Activated CD4-positive, alpha-beta T cell treated with anti-CD3 and anti-CD28 coated beads, Interleukin-2, amount 50 U/mL, for 16 hours (primary cell): ENCODE results near the gene UBL4B.

Source experiments
- DNase-seq: peaks from one replicate; pipeline ENCODE4 v3.0.0-alpha.2; 2020

The UBL4B gene

GRCh38 chr1:110118636-110119396, 6.6 kb downstream of the UBL4B start:
- DNase-seq = no peak

DNA sequence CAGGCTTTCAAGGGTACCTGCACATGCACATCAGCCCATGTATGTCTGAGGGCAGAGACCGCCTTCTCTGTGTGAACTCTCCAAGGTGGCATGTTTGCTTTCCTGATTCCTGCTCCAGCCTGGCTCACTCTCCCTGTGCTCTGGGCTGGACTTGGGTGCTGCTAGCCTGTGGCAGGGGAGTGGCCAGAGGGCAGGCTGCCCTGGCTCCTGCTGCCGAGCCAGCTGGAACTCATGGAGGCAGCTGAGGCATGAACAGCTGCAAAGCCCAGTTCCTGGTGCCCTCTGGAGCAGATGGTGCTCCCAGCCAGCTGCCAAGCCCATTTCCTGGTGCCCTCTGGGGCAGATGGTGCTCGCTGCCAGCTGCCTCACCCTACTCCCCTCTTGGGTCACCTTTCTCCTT, 7.6 kb downstream of the UBL4B start:
- no peak for DNase-seq

- no peak for DNase-seq
These were observed 8.8 kb downstream of the UBL4B start for GRCh38 chr1:110120960-110121561.

DNA sequence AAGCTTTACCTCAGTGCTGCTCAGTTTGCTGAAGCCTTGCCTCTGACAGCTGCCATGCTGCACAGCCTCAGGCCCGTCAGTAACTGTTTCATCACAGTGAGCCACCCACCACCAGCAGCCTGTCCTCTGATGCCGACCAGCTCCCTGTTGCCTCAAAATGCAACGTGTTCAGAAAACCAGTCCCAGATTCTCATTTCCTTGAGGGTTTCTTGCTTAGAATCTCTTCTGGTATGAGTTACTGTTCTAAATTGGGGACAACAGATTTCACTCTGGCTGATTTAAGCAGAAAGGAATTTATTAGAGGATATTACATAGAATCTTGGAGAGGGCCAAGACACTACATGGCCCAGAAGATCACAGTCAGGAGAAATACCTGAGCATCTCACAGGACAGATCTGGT, 11.0 kb downstream of the UBL4B start:
- no peak for DNase-seq

DNA sequence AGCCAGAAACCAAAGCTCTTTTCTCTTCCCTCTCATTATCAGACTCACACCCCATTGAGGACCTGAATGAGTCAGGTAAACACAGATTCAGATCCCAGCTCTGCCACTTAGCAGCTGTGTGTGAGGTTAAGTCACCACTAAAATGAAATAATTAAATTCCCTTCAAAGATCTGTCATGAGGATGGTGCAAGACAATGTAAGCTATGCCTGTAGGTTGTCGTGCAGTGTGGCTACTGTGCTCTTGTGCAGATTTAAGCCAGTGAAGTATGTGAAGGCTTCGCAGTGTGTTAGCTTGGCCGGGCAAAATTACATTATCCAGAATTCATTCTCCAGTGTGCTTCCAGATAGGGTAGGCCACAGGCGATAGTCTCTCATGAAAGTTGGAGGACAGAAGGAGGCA, 13.6 kb downstream of the UBL4B start:
- DNase-seq = no peak

DNA sequence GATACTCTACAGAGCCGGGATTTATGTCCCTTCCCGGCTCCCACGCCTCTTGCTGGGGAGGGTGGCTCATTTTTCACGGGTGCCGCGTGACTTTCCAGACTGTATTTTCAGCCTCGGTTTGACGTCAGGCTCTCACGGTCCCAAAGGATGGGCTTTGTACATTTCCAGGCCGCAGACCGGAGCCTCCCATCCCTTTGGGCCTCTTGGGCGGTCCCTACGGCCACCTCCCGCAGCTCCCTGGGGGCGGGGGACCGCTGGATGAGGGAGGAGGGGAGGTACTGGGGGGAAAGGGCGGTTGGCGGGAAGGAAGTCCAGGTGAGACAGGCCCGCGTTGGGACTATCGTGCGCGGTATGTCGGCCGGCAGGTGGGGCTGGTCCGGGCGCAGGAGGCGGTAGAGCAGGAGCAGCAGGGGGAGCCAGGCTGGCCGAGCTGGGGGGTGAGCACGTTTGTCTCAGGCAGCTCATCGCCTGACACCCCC, 17.9 kb downstream of the UBL4B start:
- no peak for DNase-seq

GRCh38 chr1:110130989-110131388, 18.7 kb downstream of the UBL4B start:
- no peak for DNase-seq

DNA sequence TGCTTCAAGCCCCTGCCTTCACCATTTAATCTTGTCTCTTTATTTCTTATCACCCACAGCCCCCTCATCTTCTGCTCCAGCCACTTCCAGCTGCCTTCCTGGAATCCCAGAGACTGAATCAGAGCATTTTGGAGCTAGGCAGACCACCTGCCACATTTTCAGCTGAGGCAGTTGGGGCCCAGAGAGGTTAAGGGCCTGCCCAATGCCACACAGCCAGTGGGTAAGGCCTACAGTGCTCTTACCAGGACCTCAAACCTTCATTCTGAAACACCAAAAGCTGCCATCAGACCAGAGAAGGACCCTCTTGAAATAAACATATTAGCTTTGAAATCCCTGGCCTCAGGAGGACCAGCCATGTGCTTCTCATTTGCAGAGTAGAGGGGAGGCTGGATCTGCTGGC, 20.4 kb downstream of the UBL4B start:
- no peak for DNase-seq

DNA sequence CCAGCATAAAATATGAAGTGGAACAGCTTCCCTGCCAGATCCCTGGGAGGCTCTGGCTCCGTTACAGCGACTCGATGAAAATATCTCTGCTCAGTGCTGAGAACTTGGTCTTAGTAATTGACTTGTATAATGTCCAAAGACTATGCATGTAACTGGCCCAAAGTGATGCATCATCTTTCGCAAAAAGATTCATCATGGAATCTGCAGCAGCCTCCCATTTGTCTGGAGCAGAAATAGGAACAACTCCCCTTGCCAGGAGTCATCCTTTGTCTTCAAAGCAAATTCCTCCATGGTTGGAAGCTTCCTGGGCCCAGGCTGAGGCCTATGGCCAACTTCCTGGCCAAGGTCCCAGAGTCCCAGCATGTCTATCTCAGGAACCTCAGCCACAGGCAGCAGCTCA, 21.2 kb downstream of the UBL4B start:
- DNase-seq = no peak

- DNase-seq = no peak
These were observed 21.9 kb downstream of the UBL4B start for GRCh38 chr1:110134050-110134595.

DNA sequence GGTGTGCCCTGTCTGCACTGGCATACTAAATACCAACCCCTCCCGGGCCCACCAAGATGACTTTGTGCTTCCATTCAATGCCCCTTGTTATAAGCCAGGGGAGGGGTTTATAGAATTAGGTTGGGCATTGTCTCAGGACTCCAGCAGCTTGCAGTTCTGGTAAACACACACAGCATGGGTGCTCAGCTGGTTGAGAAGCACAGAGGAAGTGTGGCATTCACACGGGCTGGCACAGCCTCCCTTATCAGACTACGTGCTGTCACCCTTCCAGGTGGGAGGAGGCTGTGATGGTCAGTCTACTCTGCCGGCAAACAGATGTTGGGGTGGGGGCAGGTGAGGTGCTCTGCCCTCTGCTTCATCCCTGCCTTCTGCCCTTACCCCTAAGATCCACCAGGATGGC, 23.0 kb downstream of the UBL4B start:
- DNase-seq = no peak

GRCh38 chr1:110135666-110136065, 23.4 kb downstream of the UBL4B start:
- DNase-seq = no peak

GRCh38 chr1:110136911-110137310, 24.7 kb downstream of the UBL4B start:
- no peak for DNase-seq

DNA sequence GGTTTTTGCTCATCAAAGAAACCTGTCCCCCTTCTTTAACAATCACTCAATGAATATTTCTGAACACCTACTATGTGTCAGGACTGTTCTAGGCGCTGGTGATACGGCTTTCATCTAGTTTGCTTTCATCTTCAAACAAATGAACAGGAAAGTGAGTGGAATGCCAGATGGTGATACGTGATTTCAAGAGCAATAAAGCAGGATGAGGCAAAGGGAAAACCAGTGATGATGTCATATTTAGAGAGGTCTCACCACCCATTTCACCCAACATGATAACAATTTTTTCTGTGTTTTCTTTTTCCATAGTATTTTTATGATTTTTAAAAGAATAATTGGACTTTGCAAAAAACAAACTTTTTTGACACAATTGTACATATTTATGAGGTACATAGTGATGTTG, 26.7 kb downstream of the UBL4B start:
- no peak for DNase-seq

GRCh38 chr1:110144366-110144765, 32.1 kb downstream of the UBL4B start:
- peak; percentile 9 for DNase-seq

DNA sequence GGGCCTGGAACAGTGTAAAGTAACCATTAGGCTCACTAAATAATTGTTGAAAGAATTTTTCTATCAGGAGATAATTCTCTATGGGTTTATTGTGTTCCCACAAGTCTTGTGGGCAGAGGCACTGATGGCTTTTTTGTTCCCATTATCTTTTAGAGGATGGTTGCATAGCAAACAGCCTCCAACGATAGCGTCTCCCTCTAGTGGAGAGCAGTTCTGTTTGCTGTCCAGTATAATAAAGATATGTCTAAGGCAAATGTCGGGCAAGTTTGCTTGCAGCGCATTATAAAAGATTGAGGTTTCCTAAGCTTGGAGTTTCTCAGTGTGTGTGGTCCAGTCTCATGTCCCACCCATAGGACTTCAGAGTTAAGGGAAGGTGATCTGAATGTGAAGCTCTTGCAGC, 36.7 kb downstream of the UBL4B start:
- DNase-seq = peak; percentile 12

DNA sequence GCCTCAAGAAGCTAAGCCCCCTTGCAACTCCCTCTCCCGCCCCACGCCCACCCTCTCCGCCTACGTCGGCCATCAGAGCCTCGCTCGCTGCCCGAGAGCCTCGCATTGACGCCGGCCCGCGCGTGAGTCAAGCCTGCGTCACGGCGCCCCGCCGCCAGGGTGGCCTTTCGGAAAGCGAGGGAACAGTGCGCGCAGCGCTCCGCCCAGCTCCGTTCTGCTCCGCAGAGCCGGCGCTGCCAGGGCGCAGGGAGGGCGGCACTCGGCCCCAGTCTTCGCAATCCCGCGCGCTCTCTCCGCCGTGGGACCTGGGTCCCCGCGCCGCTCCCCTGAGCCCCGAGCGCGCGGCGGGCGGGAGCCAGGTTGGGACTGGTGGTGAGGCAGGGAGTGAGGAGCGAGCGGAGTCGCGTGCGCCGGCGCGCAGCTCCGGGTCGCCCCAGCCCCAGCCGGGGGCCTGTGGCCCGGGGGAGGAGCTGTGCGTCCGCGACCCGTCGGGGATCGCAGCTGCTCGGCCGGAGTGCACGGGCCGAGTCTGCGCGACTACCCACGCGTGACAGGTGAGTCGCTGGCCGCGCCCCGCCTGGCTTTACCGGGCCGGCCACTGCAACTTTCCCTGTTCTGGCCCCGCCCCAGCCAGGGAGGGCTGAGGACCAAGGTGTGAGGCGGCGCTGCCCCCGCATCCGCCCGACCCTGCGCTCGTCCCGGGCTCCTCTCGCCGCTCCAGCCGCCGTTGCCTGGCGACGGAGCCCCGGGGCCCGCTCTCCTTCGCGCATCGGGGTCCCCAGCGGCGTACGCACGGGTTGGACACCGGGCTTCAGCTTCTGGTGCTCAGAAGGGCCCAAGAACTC, 38.3 kb downstream of the UBL4B start, which contains the start of gene SLC6A17:
SLC6A17 (plus strand) TSS at position 165 of the 845 bp plus-strand sequence. CDS start 16,436 bp downstream, outside the sequence.
- peak; percentile 37 for DNase-seq

DNA sequence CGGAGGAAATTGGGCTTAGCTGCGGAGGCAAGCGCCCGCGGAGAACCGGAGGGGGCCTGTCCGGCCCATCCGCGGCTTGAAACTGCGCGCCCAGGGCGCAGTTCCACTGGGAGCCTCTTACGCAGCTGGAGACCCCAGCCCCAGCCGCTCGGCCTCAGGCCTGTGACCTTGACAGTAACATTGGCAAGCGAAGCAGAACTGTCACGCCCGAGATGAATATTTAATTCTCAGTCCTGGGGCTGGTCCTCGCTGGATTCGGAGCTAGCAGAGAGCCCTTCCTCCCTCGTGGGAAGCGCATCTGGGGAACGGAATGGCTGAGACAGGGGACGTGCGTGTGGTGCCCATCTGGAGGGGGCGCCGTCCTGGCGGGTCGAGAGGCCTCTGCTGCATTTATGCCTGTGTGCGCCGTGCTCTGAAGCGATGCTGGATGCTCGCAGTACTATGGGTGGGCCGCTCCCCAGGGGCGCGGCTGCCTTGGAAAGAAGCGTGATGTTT, 39.0 kb downstream of the UBL4B start:
- no peak for DNase-seq

DNA sequence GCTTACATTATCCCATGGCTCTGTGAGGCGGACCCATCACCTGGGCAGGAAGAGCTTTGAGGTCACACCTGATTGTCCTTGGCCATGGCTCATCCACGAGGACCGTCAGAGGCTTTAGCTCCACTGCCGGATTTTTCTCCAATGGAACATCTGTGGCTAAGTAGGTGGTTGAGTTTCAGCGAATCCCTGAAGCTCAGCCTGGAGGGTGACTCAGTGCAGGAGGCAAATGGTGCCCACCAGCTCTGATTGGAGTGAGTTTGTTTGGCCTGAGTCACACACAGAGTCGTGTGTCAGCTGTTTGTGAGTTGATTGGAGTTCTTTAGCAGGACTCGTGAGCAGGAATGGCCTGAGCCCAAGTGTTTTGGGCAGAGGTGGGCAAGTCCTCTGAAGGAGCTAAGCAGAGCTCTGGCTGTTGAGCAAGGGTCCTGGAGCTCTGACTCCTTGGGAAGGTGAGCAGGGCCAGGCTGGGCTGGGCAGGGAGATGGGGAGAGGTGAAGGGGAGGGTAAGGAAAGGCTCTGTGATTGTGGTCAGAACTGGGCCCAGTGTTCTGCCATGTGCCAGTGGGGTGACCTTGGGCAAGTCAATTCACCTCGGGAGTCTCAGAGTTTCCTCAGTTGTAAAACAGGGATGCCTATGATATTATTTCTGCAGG, 40.0 kb downstream of the UBL4B start:
- DNase-seq = no peak

- DNase-seq = no peak
These were observed 41.2 kb downstream of the UBL4B start for GRCh38 chr1:110153407-110153950.

GRCh38 chr1:110155878-110156522, 43.8 kb downstream of the UBL4B start:
- peak; percentile 26 for DNase-seq

DNA sequence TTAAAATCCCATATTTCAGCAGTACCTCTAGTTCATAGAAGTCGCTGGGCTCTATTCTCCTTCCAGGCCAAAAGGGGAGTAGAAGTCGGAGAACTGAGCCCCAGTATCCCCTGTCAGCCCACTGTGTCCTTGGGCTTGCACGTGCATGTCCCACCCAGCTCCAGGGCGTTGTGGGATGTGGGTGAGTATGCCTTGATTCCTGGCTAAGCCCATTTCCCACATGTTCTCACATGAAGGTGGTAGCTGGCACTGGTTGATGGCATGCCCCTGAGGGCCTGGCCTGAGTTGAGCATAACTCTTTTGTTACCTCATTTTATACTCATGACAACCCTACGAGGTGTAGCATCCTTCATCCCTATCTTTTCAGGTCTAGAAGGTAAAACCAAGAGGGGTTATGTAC, 46.0 kb downstream of the UBL4B start:
- no peak for DNase-seq
